ENCODE data around the gene FAM210B.
"Not testable (repeated sequence)": the region's sequence is repeated elsewhere in the genome, so short reads cannot be mapped to it uniquely, and the experiment has no call there.

Gene FAM210B

DNA sequence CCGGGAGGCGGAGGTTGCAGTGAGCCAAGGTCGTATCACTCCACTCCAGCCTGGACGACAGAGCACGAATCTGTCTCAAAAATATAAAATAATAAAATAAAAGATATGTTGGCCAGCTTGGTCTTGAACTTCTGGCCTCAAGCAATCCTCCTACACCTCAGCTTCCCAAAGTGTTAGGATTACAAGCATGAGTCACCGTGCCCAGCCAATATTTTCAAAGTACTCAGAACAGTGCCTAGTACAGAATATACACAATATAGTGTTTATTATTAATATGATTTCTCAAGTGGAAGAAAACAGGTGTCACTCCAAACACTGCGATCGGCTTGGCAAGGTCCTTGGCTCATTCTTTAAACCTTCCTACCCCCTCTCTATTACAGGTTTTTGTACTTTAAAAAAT is 3.1 kb downstream of the FAM210B start:
- DNase-seq = no peak

DNA sequence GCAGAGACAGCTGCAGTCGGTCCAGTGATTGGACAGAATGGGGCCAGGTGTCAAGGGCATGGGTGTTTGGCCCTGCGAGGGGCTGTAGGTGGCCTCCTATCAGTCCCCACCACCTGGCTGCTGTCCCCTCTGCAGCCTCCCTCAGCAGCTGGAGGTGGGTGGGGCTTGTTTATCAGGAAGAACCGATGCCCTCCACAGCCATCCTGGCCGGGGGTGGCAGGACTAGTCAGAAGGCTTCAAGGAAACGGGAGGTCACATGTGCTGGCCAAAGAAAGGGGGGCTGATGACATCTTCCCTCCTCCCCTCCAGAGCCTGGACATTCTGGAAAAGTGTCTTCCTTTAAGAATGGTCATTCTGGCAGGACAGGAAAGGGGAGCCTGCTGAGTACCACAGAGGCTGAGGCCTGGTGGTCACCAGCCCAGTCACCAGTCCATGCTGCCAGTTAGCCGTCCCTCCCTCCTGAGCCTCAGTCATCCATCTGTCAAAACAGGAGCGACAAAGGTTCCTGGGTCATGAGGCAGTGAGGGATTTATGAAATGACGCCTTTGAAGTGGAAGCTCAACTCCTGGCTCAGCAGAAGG is 4.1 kb downstream of the FAM210B start:
- DNase-seq = no peak

DNA sequence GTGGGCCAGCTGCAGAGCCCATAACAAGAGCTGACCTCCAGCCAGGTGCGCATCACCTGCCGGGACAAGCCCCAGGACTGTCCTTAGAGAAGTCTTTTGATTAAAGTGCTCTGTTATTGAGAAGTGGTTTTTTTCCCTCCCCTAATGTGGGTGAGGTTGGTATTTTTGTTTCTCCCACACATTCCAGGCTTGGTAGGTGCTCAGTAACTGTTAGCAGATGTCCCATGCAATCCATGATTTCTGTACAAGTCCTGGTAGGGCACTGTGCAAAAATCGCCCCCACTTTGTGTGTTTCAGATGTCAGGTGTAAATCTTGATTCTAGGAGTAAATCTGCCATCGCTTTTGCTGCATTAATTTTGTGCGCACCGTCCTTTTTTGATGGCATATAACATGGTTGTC is 4.7 kb downstream of the FAM210B start:
- no peak for DNase-seq

DNA sequence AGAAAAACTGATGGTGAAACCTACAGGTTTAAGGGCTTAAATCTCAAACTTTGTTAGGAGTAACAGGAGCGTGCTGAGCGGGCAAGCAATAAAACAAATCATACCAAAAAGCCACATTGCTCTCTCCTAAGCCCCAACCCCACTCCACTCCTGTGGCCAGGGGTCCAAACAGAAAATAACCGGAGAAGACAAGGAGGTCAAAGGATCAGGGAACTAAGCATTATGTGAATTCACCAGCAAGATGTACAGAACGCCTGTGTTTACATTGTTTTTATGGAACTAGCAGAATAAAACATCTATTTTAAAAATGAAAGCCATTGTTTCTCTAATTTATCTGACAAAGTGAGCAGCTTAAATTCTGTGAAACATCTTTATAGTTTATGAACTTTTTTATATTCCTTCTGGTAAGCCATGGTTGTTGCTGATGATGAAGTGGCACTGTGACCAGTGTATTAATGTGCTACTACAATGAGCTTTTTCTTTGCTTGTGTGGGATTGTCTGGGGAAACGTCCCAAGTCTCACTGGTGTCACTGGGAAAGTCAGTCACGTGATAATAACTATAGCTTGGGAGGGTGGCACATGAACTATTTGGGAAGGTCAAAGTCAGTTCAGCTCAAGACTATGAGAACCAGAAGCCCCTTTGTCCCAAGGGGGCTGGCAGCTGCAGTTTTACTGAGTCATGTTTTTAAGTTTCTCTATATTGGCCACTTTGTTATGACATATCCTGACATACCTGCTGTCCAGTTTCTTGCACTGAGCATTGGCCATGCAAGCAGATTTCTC is 9.8 kb downstream of the FAM210B start:
- no peak for DNase-seq

DNA sequence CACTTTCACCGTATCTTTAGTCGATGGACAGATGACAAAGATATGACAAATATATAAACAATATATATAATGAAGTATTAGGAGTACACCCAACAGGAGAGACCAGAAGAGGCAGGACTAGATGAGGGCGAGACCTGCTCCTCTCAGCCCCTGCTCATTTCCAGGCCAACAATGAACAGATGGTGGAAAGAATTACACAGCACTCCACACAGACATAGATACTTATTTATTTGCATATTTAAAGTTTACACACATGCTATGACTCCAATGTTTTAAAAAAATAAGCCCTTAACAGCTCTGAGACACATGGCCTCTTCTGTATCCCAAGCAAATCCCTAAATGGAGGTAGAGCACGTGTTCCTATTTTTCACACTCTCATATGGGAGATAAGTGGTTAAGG is 10.4 kb downstream of the FAM210B start:
- DNase-seq = no peak

DNA sequence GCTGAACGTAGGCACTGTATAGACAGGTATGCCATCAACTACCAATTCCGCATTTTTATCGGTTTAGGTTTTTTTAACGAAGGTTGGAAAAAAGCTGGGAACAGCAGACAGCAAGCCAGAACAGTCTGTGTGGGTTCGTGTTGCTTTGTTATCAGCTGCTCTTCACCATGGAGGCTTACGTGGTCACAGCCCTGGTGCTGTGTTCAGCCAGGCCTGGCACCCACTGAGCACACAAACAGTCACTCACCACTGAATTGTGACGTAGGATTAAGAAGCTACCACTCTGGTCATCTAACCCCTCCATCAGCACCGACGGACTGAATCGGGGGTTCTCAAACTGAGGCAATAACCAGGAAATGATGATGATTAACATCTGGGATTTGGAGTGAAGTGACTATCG is 13.2 kb downstream of the FAM210B start:
- no peak for DNase-seq

DNA sequence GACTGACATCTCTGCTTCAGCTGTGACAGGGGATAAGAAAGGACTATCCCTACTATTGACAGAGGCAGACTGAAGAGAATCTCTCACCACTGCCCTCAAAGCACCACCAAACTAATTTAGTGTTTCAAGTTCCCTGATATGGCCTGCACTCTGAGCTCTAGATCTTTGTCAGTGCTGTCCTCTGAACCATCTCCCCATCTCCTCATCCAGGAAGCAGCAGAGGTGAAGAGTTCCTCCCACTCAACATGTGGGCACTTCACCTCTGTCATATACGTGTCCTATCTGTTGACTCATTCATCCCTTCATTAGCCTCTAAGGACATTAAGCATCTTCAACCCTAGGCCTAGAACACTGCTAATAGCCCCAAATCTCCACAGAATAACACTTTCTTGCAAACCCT is 14.1 kb downstream of the FAM210B start:
- DNase-seq = no peak

DNA sequence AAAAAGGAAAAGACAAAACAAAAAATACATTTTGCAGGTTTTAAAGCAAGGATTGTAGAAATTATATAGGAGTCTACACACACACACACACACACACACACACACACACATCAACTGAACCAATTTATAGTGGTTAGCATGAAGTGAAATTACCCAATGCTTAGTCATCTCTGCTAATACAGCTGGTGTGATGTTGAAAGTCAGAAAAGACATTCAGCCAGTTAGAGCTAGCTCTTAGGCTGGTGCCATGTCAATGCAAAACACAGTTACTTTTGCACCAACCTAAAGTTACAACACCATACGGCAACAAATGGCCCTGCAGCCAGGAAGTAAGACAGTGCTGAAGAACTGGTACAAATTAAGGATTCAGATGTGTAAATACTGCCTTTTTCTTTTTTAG is 15.2 kb downstream of the FAM210B start:
- no peak for DNase-seq

DNA sequence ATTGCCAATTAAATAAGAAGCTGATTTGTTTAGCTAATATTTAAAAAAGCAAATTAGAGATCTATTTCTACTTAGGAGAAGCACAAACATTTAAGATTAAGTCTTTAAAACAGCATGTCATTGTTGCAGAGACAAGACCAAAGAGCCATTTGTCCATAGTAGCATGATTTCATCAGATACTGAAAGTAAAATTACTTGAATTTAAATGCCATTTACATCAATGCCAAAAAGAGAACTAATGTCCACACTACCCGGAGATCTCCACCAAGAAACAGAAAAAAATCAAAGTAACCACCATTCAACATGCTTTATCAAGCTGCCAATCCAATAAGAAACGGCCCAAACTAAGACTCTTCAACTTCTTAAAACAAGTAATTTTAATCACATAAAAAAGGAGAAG is 17.6 kb downstream of the FAM210B start:
- DNase-seq = no peak

DNA sequence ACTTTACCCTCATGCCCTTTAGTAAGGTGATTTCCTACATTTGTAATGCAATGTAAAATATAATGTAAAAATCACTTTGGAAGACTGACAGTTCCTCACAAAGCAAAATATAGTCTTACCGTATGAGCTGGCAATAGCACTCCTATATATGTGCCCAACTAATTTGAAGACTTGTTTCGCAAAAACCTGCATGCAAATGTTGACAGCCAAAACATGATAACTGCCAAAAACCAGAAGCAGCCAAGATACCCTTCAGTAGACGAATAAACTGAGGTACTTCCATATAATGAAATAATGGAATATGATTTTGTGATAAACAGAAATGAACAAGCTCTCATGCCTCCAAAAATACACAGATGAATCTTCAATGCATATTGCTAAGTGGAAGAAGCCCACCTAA is 19.6 kb downstream of the FAM210B start:
- DNase-seq = no peak

DNA sequence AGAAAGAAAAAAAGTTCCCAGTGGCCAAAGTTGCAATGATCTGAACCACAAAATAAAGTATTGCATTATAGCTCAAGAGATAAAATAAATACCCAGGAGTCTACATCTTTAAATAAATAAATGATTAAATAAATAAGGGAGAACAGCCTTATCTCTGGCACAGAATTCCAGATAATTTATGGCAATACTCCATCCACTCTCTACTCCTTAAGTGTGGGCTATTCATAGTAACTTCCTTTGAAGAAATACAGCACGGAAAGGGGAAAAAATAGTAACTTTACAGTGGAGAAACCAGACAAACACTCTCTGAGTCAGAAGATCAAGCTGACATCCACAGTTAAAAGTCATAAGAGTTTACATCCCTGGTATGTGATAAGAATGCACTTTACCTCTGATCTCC is 21.6 kb downstream of the FAM210B start:
- DNase-seq = no peak

DNA sequence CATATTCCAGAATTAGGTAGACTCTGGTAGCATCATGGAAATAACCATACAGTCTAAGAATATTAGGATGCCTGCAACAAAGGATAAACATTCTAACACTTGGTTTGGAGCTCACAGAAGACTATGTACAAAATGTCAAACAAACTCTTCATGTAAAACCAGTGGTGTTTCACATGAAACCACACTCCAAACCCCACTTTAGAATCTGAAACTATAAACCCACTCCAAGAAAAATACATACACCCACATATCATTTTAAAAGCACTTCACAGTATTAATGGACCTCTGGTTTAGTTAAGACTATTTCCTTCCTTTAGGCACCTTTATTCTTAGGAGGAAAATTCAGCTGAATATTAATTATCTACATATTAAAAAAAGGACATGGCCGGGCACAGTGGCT is 22.7 kb downstream of the FAM210B start:
- no peak for DNase-seq

DNA sequence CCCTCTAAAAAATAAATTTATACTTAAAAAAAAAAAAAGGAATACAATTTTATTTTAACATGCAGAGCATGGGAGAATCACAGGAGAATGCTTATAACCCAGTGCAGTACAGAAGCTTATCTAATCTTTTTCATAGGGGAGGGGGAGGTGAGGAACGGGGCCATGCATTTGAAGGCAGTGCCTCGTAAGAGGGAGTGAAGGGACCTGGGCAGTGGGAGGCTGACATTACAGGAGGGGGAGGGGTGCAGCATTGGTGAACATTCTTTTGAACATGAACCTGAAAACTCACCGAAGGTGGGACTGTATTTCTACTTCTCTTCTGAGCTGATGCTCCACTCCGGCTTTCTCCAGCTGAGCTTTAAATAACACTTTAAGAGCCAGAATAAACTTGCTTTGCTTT is 23.9 kb downstream of the FAM210B start:
- DNase-seq = no peak

DNA sequence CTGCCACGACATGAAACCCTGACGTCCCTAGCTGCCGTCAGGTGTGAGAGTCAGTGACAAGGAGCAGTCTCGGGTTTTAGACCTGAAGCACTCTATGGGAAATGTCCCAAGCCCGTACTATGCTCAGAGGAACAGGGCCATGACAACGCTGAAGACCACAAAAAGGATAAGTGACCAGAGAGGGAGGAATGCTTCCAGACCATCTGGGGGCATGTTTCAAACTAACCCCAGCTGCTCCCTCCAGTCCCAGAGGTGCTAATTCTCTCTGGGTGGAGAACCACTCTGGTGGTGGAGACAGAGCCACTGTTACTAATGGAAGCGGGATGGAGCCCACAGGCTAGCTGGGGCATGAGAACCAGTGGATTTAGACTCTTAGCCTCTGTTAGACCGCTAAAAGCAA is 24.6 kb downstream of the FAM210B start:
- no peak for DNase-seq

DNA sequence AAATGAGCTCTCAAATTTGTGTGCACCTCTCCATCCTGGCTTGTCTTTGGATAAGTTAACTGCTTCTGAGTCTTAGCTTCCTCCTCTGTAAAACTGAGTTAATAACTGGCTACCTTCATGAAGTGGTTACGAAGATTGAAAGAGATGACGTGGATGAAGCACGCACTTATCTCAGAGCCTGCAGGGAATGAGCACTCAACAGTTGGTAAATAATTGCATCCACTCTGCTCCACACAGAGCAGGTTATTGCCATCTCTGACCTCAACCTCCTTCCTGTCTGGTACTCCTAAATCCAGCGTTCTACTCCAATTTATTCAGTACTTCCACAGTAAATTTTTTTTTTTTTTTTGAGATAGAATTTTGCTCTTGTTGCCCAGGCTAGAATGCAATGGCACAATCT is 26.4 kb downstream of the FAM210B start:
- DNase-seq = no peak

DNA sequence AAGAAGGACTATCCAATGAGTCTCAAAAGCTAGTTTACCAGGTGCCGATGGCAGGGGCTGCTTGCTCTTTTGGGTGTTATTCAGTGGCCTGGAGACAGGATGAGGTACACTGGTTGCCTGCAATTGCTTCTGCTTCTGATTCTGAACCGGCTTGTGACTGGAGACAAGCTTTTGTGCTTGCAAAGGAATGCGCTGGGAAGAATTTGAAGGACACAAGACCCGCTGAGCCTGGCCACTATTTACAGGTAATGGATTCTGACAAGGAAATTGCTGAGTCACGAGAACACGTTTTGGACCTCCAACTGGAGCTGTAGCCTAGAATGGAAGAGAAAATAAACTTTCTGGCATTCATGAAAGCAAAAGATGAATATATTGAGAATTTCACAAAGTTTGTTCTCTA is 27.4 kb downstream of the FAM210B start:
- DNase-seq = no peak

DNA sequence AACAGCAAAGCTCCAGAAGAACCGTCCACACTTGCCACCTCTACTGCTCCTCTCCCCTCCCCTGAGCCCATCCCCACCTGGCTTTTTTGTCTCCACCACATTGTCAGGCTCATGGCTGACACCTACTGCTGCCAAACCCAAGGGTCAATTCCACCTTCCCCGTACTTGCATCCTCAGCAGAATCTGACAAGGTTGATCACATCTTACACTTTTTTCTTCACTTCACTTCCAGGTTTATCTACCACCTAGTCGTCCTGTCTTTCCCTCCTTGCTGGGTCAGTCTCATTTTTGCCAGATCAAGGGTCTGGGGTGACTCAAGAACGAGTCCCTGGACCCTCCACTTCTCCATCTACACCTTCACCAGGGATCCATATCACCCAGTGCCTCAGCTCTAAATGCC is 30.1 kb downstream of the FAM210B start:
- no peak for DNase-seq

DNA sequence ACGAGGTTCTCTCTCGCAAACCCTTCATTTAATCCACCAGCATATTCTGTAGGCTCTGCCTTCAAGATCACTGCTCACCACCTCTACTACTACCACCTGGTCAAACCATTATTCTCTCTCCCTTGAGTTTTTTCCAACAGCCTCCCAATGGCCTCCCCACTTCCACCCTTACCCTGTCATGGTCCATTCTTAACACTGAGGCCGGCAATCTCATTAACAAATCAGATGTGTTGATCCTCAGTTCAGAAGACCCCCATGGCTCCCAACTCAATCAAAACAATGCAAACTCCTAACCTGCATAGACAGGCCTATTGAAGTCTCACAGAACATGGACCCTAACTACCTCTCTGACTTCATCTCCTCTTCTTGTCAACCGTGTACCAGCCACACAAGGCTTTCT is 31.0 kb downstream of the FAM210B start:
- DNase-seq = no peak

DNA sequence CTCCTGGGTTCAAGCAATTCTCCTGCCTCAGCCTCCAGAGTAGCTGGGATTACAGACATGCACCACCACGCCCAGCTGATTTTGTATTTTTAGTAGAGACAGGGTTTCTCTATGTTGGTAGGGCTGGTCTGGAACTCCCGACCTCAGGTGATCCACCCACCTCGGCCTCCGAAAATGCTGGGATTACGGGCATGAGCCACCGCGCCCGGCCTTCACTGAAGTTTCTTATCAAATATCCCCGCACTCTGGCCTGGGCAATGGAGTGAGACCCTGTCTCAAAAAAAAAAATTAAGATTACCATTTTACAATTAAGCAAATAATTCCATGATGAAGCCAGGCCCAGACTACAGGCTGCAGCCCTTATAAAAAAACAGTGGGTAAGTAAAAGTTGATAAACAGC is 31.6 kb downstream of the FAM210B start:
- not testable (repeated sequence) for DNase-seq

DNA sequence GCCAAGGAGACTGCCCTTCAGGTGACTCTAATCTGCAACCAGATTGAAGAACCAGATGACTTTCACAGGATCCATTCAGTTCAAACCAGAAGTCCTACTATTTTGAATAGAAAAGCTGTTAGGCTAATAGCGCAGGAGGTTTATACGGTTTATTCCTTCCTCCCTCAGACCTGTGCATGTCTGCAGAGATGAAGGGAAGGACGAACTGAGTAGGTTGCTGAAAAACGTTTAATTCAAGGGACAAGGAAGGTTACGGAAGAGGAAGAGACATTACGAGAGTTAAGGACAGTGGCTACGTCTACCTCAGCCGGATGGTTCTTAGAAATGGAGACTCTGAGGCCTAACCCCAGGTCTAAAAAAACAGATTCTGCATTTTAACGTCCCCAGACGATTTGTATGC is 32.3 kb downstream of the FAM210B start:
- DNase-seq = no peak

DNA sequence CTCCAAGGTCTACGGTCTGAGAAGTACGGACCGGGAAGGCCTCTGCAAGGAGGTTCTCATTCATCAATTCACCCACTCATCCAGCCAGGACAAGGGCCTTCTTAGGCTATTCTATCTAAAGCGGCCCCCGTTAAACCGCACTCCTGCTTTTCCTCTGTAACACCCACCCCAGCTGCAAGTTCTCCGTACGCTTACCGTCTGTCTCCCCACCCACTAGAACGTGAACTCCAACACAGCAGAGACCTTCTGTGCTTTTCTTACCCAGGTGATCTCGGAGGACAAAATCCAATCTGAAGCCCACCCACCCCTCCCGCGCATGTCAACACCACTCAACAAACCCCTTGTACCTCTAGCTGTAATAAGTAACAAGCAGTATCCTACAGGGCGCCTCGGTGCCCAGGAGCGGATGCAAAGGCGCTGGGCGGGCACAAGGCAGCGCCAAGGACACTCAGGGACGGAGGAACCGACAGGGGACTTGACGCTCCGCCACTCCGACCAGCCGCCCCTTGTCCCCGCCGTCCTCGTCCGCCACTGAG is 32.9 kb downstream of the FAM210B start:
- DNase-seq = no peak

DNA sequence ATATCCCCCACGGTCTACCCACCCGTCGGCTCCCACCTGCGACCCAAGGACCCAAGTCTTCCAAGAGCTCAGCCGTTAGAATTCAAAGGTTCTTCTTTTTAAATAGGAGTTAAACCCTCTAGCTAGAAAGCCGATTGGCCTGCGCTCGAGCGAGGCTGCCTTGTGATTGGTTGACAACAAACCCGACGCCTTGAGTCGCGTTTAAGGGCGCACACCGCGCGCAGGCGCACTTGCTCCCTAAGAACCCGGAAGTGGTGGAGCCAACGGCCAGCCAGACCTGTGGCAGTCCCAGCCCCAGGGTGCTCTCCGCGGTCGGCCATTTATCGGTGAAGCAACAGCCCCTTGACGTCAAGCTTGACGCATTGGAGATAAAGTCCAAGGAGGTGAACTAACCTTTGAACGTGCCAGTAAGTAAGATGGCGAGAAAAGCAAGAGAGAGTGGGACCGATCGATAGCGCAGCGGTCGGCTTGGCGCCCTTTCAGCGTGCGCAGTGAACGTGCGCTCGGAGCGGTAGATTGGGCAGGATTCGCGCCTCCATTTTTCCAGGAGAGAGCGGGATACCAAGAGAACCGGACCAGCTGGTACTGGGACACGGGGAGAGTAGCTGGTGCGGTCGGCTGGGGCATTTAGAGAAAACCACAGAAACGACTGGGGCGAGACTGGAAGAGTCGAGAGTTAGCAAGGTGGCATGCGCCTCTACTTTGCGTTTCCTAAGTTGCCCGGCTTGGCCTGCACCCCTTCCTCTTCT is 33.5 kb downstream of the FAM210B start, which contains the start of the genes AURKA and CSTF1:
TSS of gene AURKA (minus strand) at position 84 of the 749 bp plus-strand sequence. CDS start 4,018 bp downstream, outside the sequence.
TSS of gene CSTF1 (plus strand) at position 514 of the 749 bp plus-strand sequence. CDS start 2,908 bp downstream, outside the sequence.
- peak; percentile 97 for DNase-seq

DNA sequence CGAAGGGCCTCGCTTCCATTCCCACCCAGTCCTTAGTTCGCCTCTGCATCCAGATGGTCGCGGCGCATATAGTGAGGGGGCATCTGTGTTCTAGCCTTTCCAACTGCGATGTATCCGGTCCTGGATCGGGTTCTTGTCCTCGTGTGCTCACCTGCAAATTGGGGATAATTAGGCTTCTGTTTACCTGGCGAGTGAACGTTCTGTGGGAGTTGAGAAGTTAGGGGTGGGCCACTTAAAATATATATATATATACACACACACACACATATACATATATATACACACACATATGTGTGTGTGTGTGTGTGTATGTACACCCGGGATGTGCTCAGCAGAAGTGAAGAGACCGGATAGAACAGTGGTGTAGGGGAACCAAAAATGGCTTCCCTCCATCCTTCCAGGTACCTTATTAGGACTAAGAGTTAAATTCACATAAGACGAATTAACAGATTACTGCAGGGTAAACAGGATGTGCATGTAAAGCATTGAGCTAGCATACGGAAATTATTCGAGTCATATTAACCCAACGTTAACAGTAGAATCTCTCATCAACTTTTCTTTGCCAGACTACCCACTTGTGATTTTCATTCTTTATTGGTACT is 34.2 kb downstream of the FAM210B start:
- no peak for DNase-seq
